Astrocyte of the cerebellum (primary cell): ENCODE results near the gene MED12L.

Experiments used
- DNase-seq: peaks from one replicate; pipeline ENCODE4 v3.0.0-alpha.2; 2011; ENCODE audit warnings: low read depth
- H3K4me3 ChIP-seq: 2 replicates; pipeline ENCODE4 v1.5.1; 2011; ENCODE audit warnings: mild to moderate bottlenecking, low read depth, low read length, moderate library complexity
- CTCF ChIP-seq: IDR thresholded peaks from 2 replicates; pipeline ENCODE4 v1.5.1; 2012; ENCODE audit warnings: low read length, low read depth, moderate library complexity, mild to moderate bottlenecking; ENCODE audit errors: missing control alignments
- in situ Hi-C: cut with HindIII; loops from 2 replicates; pipeline ENCODE4 v1.10.0; 2017; ENCODE audit warnings: low sequenced_read_pairs

The MED12L gene

GRCh38 chr3:151314137-151314536 lies 228.7 kb downstream of the MED12L start:
- no peak overlapping the region for H3K4me3 ChIP-seq
- TF ChIP-seq CTCF = no peak
- in situ Hi-C loops = no loop called here
- no peak for DNase-seq

- DNase-seq = no peak
- in situ Hi-C loops = no loop called here
Measured at GRCh38 chr3:151314593-151314992, 229.1 kb downstream of the MED12L start.

GRCh38 chr3:151315136-151315535 lies 229.7 kb downstream of the MED12L start:
- in situ Hi-C loops = no loop called here
- DNase-seq = peak; percentile 51
- no peak overlapping the region for H3K4me3 ChIP-seq
- no peak for TF ChIP-seq CTCF

More at GRCh38 chr3:151314593-151314992, 229.1 kb downstream of the MED12L start:
- no peak overlapping the region for H3K4me3 ChIP-seq
- no peak for TF ChIP-seq CTCF

- no peak overlapping the region for H3K4me3 ChIP-seq
- TF ChIP-seq CTCF = no peak
- in situ Hi-C loops = no loop called here
- no peak for DNase-seq
Measured at GRCh38 chr3:151315846-151316245, 230.4 kb downstream of the MED12L start.

GRCh38 chr3:151316267-151316991 lies 231.0 kb downstream of the MED12L start, which contains the start of gene GPR87:
TSS of gene GPR87 (minus strand) at chr3:151316820. CDS start at chr3:151300100, 16,720 bp downstream.
- DNase-seq = no peak
- H3K4me3 ChIP-seq = no peak within 1 kb of the TSS
- in situ Hi-C loops = no loop called here
- TF ChIP-seq CTCF = no peak

- no peak overlapping the region for H3K4me3 ChIP-seq
- no peak for TF ChIP-seq CTCF
- in situ Hi-C loops = no loop called here
- no peak for DNase-seq
Measured at GRCh38 chr3:151318313-151318712, 232.8 kb downstream of the MED12L start.
